Endodermal cell (in vitro differentiated cells): ENCODE results near the gene KIF12. TPM values are rescaled to one million over a fixed set of nuclear protein-coding genes. Genes with fewer than 3 reads are reported as not detected.

ENCODE experiments used
- DNase-seq: peaks from one replicate; pipeline ENCODE4 v3.0.0-alpha.2; 2017
- H3K27ac ChIP-seq: 2 replicates; pipeline ENCODE4 v1.5.1; 2013; ENCODE audit warnings: mild to moderate bottlenecking, low read depth, low read length, moderate library complexity
- H3K27me3 ChIP-seq: 2 replicates; pipeline ENCODE4 v1.6.1; 2013; ENCODE audit warnings: mild to moderate bottlenecking, low read length, moderate library complexity; ENCODE audit not compliant: insufficient read depth, control insufficient read depth, poor library complexity, severe bottlenecking
- H3K36me3 ChIP-seq: 2 replicates; pipeline ENCODE4 v1.7.0; 2013; ENCODE audit warnings: mild to moderate bottlenecking, low read length, moderate library complexity; ENCODE audit not compliant: control insufficient read depth, insufficient read depth
- H3K4me1 ChIP-seq: one replicate; pipeline ENCODE4 v1.7.0; 2013; ENCODE audit warnings: low read length; ENCODE audit not compliant: control insufficient read depth, insufficient read depth
- H3K4me3 ChIP-seq: 2 replicates; pipeline ENCODE4 v1.5.1; 2013; ENCODE audit warnings: mild to moderate bottlenecking, low read length, moderate library complexity
- H3K9ac ChIP-seq: 2 replicates; pipeline ENCODE4 v1.6.1; 2013; ENCODE audit warnings: mild to moderate bottlenecking, low read length, moderate library complexity; ENCODE audit not compliant: poor library complexity, severe bottlenecking; ENCODE audit errors: extremely low read depth
- H3K9me3 ChIP-seq: 2 replicates; pipeline ENCODE4 v1.6.1; 2013; ENCODE audit warnings: mild to moderate bottlenecking, low read length, moderate library complexity; ENCODE audit not compliant: control insufficient read depth
- H3K27ac Mint-ChIP-seq: 2 replicates; pipeline ENCODE4 v1.8.0; 2020; ENCODE audit warnings: mixed read lengths
- H3K27me3 Mint-ChIP-seq: 2 replicates; pipeline ENCODE4 v1.8.0; 2021; ENCODE audit warnings: mild to moderate bottlenecking, mixed read lengths; ENCODE audit not compliant: insufficient read depth
- H3K36me3 Mint-ChIP-seq: 2 replicates; pipeline ENCODE4 v1.8.0; 2020; ENCODE audit warnings: low read depth, mixed read lengths
- H3K4me1 Mint-ChIP-seq: 2 replicates; pipeline ENCODE4 v1.8.0; 2020; ENCODE audit warnings: mixed read lengths
- H3K4me3 Mint-ChIP-seq: 2 replicates; pipeline ENCODE4 v1.8.0; 2020; ENCODE audit warnings: mild to moderate bottlenecking, moderate library complexity, mixed read lengths
- H3K9me3 Mint-ChIP-seq: 2 replicates; pipeline ENCODE4 v1.8.0; 2020; ENCODE audit warnings: mild to moderate bottlenecking, mixed read lengths
- CTCF ChIP-seq: fragments of 200-600 bp; sonication (generic); conservative IDR thresholded peaks from 2 replicates; pipeline ENCODE4 v1.5.0; 2021; ENCODE audit warnings: antibody characterized with exemption, mild to moderate bottlenecking
- WGBS, 2 experiments: methylation state at CpG; one replicate each; pipeline versions ENCODE4 v1.1.5 to v1.1.7; 2013; ENCODE audit warnings: missing lambda C conversion rate in 2 of 2, mixed read lengths in 1 of 2; ENCODE audit not compliant: insufficient coverage in 1 of 2, insufficient read length in 1 of 2; 5-methylcytosine and 5-hydroxymethylcytosine counted together
- total RNA-seq, 2 donors: library from RNA; stranded (reverse); fragmentation: NEBNext Ultra II Directional in 1 of 2; extraction: Animal tissue kit (Norgen Biotek cat#: 25700) in 1 of 2; gene quantifications; 2 replicates in 1 of 2; 3 replicates in 1 of 2; pipeline ENCODE4 v1.2.1, GENCODE V29; 2021

Gene KIF12
- total RNA-seq, 2 donors from 2014 or later, result 11.4 to 16.3 TPM

- H3K9me3 ChIP-seq, result no peaks in the 10 kb centered on the region
- TF ChIP-seq CTCF, result no peak
- H3K4me1 ChIP-seq, result no peaks in the 10 kb centered on the region
- 61 to 80% methylated on average over 1 of the region's 1 CpG for WGBS, 2 experiments
- H3K9me3 Mint-ChIP-seq, result no peaks in the 10 kb centered on the region
- H3K27ac Mint-ChIP-seq, result no peak overlapping the region
- no peak overlapping the region for H3K27ac ChIP-seq
- peaks cover 28% of the 10 kb centered on the region for H3K4me1 Mint-ChIP-seq
- H3K27me3 Mint-ChIP-seq, result peaks cover 10% of the 10 kb centered on the region
- H3K4me3 Mint-ChIP-seq, result no peak overlapping the region
- no peaks in the 10 kb centered on the region for H3K36me3 Mint-ChIP-seq
- H3K9ac ChIP-seq, result no peak overlapping the region
- H3K4me3 ChIP-seq, result no peak overlapping the region
- DNase-seq, result peak; percentile 25
- no peaks in the 10 kb centered on the region for H3K27me3 ChIP-seq
- H3K36me3 ChIP-seq, result no peaks in the 10 kb centered on the region
These were observed 25.0 kb upstream of the KIF12 start for GRCh38 chr9:114124138-114124537.

- Mint-ChIP-seq H3K9me3 (no peaks in the 10 kb centered on the region), H3K4me1 (peaks cover 36% of the 10 kb centered on the region), H3K27me3 (peaks cover 10% of the 10 kb centered on the region), H3K27ac (no peak overlapping the region), H3K36me3 (no peaks in the 10 kb centered on the region), H3K4me3 (no peak overlapping the region)
- H3K9ac ChIP-seq, result no peak overlapping the region
- DNase-seq, result peak; percentile 37
- no peaks in the 10 kb centered on the region for H3K27me3 ChIP-seq
- no peak overlapping the region for H3K4me3 ChIP-seq
- H3K4me1 ChIP-seq, result no peaks in the 10 kb centered on the region
- 92 to 94% methylated on average over 8 to 9 of the region's 9 CpGs for WGBS, 2 experiments
- no peak for TF ChIP-seq CTCF
- no peaks in the 10 kb centered on the region for H3K9me3 ChIP-seq
- no peaks in the 10 kb centered on the region for H3K36me3 ChIP-seq
- H3K27ac ChIP-seq, result no peak overlapping the region
These were observed 24.2 kb upstream of the KIF12 start for GRCh38 chr9:114123031-114123977.

- H3K9me3 Mint-ChIP-seq, result no peaks in the 10 kb centered on the region
- no peak overlapping the region for H3K4me3 Mint-ChIP-seq
- H3K27me3 ChIP-seq, result no peaks in the 10 kb centered on the region
- H3K27ac Mint-ChIP-seq, result no peak overlapping the region
- H3K4me3 ChIP-seq, result no peak overlapping the region
- peaks cover 43% of the 10 kb centered on the region for H3K4me1 Mint-ChIP-seq
- no peak for TF ChIP-seq CTCF
- no peaks in the 10 kb centered on the region for H3K4me1 ChIP-seq
- no peaks in the 10 kb centered on the region for H3K9me3 ChIP-seq
- H3K36me3 Mint-ChIP-seq, result no peaks in the 10 kb centered on the region
- peak; percentile 28 for DNase-seq
- H3K27ac ChIP-seq, result no peak overlapping the region
- H3K27me3 Mint-ChIP-seq, result peaks cover 7% of the 10 kb centered on the region
- WGBS, 2 experiments, result 87 to 91% methylated on average over 7 to 9 of the region's 9 CpGs
- no peak overlapping the region for H3K9ac ChIP-seq
- H3K36me3 ChIP-seq, result no peaks in the 10 kb centered on the region
These were observed 23.3 kb upstream of the KIF12 start for GRCh38 chr9:114122136-114123027.
